Measurements from ENCODE around the gene NUDT9.
"Not testable (repeated sequence)": the region's sequence is repeated elsewhere in the genome, so short reads cannot be mapped to it uniquely, and the experiment has no call there.

The NUDT9 gene

GRCh38 chr4:87462102-87462501 lies 39.7 kb downstream of the NUDT9 start:
- no peak for DNase-seq (ENCODE audit: low spot score)

- peak; percentile 62 for DNase-seq (ENCODE audit: low spot score)
Measured at GRCh38 chr4:87465739-87466366, 43.5 kb downstream of the NUDT9 start.

GRCh38 chr4:87469390-87469789 lies 47.0 kb downstream of the NUDT9 start:
- no peak for DNase-seq (ENCODE audit: low spot score)

- no peak for DNase-seq (ENCODE audit: low spot score)
Measured at GRCh38 chr4:87476934-87477333, 54.6 kb downstream of the NUDT9 start.

- no peak for DNase-seq (ENCODE audit: low spot score)
Measured at GRCh38 chr4:87478732-87479250, 56.4 kb downstream of the NUDT9 start.

- no peak for DNase-seq (ENCODE audit: low spot score)
Measured at GRCh38 chr4:87481377-87481776, 59.0 kb downstream of the NUDT9 start.

GRCh38 chr4:87483247-87483646 lies 60.9 kb downstream of the NUDT9 start:
- DNase-seq (ENCODE audit: low spot score): not testable (repeated sequence)

- DNase-seq (ENCODE audit: low spot score): not testable (repeated sequence)
Measured at GRCh38 chr4:87488666-87489065, 66.3 kb downstream of the NUDT9 start.

- no peak for DNase-seq (ENCODE audit: low spot score)
Measured at GRCh38 chr4:87489678-87490077, 67.3 kb downstream of the NUDT9 start.

GRCh38 chr4:87490664-87491369 lies 68.4 kb downstream of the NUDT9 start:
- DNase-seq (ENCODE audit: low spot score): no peak

GRCh38 chr4:87491436-87491835 lies 69.1 kb downstream of the NUDT9 start:
- no peak for DNase-seq (ENCODE audit: low spot score)

GRCh38 chr4:87491851-87492250 lies 69.5 kb downstream of the NUDT9 start:
- not testable (repeated sequence) for DNase-seq (ENCODE audit: low spot score)

GRCh38 chr4:87493115-87493514 lies 70.7 kb downstream of the NUDT9 start:
- DNase-seq (ENCODE audit: low spot score): no peak

- DNase-seq (ENCODE audit: low spot score): no peak
Measured at GRCh38 chr4:87497159-87497558, 74.8 kb downstream of the NUDT9 start.

- no peak for DNase-seq (ENCODE audit: low spot score)
Measured at GRCh38 chr4:87497578-87497977, 75.2 kb downstream of the NUDT9 start.

GRCh38 chr4:87498446-87498900 lies 76.1 kb downstream of the NUDT9 start:
- DNase-seq (ENCODE audit: low spot score): no peak

GRCh38 chr4:87499403-87500091 lies 77.2 kb downstream of the NUDT9 start:
- DNase-seq (ENCODE audit: low spot score): no peak

- DNase-seq (ENCODE audit: low spot score): no peak
Measured at GRCh38 chr4:87500092-87500462, 77.7 kb downstream of the NUDT9 start.

GRCh38 chr4:87502580-87503238 lies 80.3 kb downstream of the NUDT9 start:
- no peak for DNase-seq (ENCODE audit: low spot score)

GRCh38 chr4:87505862-87506261 lies 83.5 kb downstream of the NUDT9 start:
- no peak for DNase-seq (ENCODE audit: low spot score)

GRCh38 chr4:87506974-87507701 lies 84.8 kb downstream of the NUDT9 start:
- no peak for DNase-seq (ENCODE audit: low spot score)

Measured in CD4-positive, alpha-beta T cell treated with Interleukin-2 at 100 ng/mL for 4 hours (primary cell).